ENCODE measurements around the gene P2RX6.
"Not testable (repeated sequence)": the region's sequence is repeated elsewhere in the genome, so short reads cannot be mapped to it uniquely, and the experiment has no call there.

- not testable (repeated sequence) for TF ChIP-seq CTCF (IDR thresholded peaks at IDR 0.05 in 2 of 3, conservative IDR thresholded peaks at IDR 0.05 in 1 of 3; ENCODE audit: insufficient read depth in 2 of 3, low read depth in 1 of 3, low read length in 3 of 3); MTA1 (IDR thresholded peaks at IDR 0.05; ENCODE audit: borderline replicate concordance); JUND (IDR thresholded peaks at IDR 0.05; ENCODE audit: borderline replicate concordance, low read depth, low read length); JUND (tag; IDR thresholded peaks at IDR 0.05; ENCODE audit: borderline replicate concordance, low read depth, low read length); CTCFL (IDR thresholded peaks at IDR 0.05; ENCODE audit: borderline replicate concordance, insufficient read depth, low read depth, low read length, poor library complexity, severe bottlenecking); NEUROD1 (IDR thresholded peaks at IDR 0.05; ENCODE audit: borderline replicate concordance, low read depth, low read length, partially characterized antibody); NR4A1 (CRISPR knock-in tag; IDR thresholded peaks at IDR 0.05); NR4A1 (tag; IDR thresholded peaks at IDR 0.05)
Observed at GRCh38 chr22:21064425-21064824, 49.5 kb downstream of the P2RX6 start.

Data from K562 (cell line).